Breast epithelium (tissue), 3 donors: ENCODE results near the gene SORT1.

Experiments
- POLR2AphosphoS5 ChIP-seq, 3 donors: sonication (generic); formaldehyde crosslinking; IDR thresholded peaks; one replicate each; pipeline ENCODE4 v1.6.1; 2017; ENCODE audit warnings: antibody characterized with exemption in 3 of 3
- TF ChIP-seq, protein P1 (sequence below), 3 donors: fragments of 450-650 bp; IDR thresholded peaks; one replicate each; pipeline ENCODE4 v1.5.1; 2016 to 2017; ENCODE audit warnings: antibody characterized with exemption in 3 of 3, mild to moderate bottlenecking in 3 of 3, moderate library complexity in 3 of 3

DNA sequence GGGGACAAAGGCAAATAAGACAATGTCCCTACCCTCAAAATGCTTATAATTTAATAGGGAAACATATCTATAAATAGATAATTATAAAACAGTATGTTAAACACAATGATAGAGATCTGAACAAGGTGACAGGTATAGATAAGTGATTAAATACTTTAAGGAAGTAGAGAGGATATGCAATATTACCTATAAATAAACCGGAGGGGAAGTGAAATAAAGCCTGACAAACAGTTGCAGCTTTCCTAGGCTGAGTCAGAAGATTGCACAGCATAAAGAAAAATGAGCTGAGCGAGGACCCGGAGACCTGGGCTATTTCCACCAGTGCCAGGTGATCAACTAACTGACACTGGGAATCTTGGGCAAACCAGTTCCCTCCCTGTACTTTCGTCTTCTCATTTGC lies 103.2 kb downstream of the SORT1 start:
- TF ChIP-seq, protein P1, sequence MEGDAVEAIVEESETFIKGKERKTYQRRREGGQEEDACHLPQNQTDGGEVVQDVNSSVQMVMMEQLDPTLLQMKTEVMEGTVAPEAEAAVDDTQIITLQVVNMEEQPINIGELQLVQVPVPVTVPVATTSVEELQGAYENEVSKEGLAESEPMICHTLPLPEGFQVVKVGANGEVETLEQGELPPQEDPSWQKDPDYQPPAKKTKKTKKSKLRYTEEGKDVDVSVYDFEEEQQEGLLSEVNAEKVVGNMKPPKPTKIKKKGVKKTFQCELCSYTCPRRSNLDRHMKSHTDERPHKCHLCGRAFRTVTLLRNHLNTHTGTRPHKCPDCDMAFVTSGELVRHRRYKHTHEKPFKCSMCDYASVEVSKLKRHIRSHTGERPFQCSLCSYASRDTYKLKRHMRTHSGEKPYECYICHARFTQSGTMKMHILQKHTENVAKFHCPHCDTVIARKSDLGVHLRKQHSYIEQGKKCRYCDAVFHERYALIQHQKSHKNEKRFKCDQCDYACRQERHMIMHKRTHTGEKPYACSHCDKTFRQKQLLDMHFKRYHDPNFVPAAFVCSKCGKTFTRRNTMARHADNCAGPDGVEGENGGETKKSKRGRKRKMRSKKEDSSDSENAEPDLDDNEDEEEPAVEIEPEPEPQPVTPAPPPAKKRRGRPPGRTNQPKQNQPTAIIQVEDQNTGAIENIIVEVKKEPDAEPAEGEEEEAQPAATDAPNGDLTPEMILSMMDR (IDR thresholded peaks at IDR 0.05): no peak
- TF ChIP-seq POLR2AphosphoS5 (IDR thresholded peaks at IDR 0.05): no peak
